ENCODE data around the gene PRR22.
"Not testable (repeated sequence)": the region's sequence is repeated elsewhere in the genome, so short reads cannot be mapped to it uniquely, and the experiment has no call there.

PRR22 gene

GRCh38 chr19:5751709-5752108 is 32.8 kb downstream of the PRR22 start:
- no peaks in the 10 kb centered on the region for H3K79me2 ChIP-seq (ENCODE audit: low read length)
- H3K9me2 ChIP-seq (replicated peaks; ENCODE audit: insufficient read depth, low read length) = no peaks in the 10 kb centered on the region
- no peak overlapping the region for H3K9ac ChIP-seq (ENCODE audit: low read length)
- no peak for DNase-seq
- no peak overlapping the region for H3K4me3 ChIP-seq (ENCODE audit: low read length)
- TF ChIP-seq CTCF (IDR thresholded peaks at IDR 0.05; ENCODE audit: low read length) = no peak
- TF ChIP-seq EZH2phosphoT487 (IDR thresholded peaks at IDR 0.05; ENCODE audit: low read length) = no peak; the same call in 1 of the 2 replicates
- no peak for TF ChIP-seq EZH2 (optimal IDR thresholded peaks at IDR 0.05; ENCODE audit: low read depth, low read length)
- no peaks in the 10 kb centered on the region for H3K9me3 ChIP-seq (replicated peaks; ENCODE audit: insufficient read depth, low read length)
- no peak overlapping the region for H3K27ac ChIP-seq (ENCODE audit: low read length)
- H3K4me1 ChIP-seq (ENCODE audit: low read length) = no peaks in the 10 kb centered on the region
- no peaks in the 10 kb centered on the region for H4K20me1 ChIP-seq (ENCODE audit: insufficient read depth, low read length)
- no peaks in the 10 kb centered on the region for H3K36me3 ChIP-seq (replicated peaks; ENCODE audit: insufficient read depth, low read length)
- no peak overlapping the region for H2AFZ ChIP-seq (ENCODE audit: low read length)
- H3F3A ChIP-seq (ENCODE audit: insufficient read depth, low read length) = no peaks in the 10 kb centered on the region
- H3K4me2 ChIP-seq (ENCODE audit: low read depth, low read length) = no peak overlapping the region
- H3K27me3 ChIP-seq (replicated peaks; ENCODE audit: insufficient read depth, low read length) = peaks cover 87% of the 10 kb centered on the region

DNA sequence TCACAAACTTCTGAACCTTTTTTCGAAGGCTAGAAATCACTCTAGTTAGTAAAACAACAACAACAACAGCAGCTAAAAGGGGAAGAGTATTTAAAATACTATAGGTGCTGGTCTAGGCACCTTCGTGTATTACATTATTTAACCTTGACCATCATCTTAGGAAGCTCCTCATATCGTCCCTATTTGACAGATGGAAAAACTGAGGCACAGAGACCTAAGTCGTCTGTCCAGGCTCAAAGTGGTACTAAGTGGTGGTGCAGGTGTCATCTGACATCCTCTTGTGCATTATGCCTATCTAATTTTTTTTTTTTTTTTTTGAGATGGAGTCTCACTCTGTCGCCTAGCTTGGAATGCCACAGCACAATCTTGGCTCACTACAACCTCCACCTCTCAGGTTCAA is 35.0 kb downstream of the PRR22 start:
- Histone ChIP-seq H4K20me1 (ENCODE audit: insufficient read depth, low read length) (no peaks in the 10 kb centered on the region), H3K9me3 (replicated peaks; ENCODE audit: insufficient read depth, low read length) (no peaks in the 10 kb centered on the region), H3K4me2 (ENCODE audit: low read depth, low read length) (no peak overlapping the region), H3F3A (ENCODE audit: insufficient read depth, low read length) (no peaks in the 10 kb centered on the region), H3K36me3 (replicated peaks; ENCODE audit: insufficient read depth, low read length) (no peaks in the 10 kb centered on the region), H3K9ac (ENCODE audit: low read length) (no peak overlapping the region), H3K9me2 (replicated peaks; ENCODE audit: insufficient read depth, low read length) (no peaks in the 10 kb centered on the region), H2AFZ (ENCODE audit: low read length) (no peak overlapping the region), H3K79me2 (ENCODE audit: low read length) (no peaks in the 10 kb centered on the region), H3K27ac (ENCODE audit: low read length) (no peak overlapping the region), H3K4me1 (ENCODE audit: low read length) (no peaks in the 10 kb centered on the region), H3K27me3 (replicated peaks; ENCODE audit: insufficient read depth, low read length) (peaks cover 95% of the 10 kb centered on the region), H3K4me3 (ENCODE audit: low read length) (no peak overlapping the region)
- TF ChIP-seq EZH2phosphoT487 (IDR thresholded peaks at IDR 0.05; ENCODE audit: low read length) (no peak), EZH2 (optimal IDR thresholded peaks at IDR 0.05; ENCODE audit: low read depth, low read length) (no peak), CTCF (IDR thresholded peaks at IDR 0.05; ENCODE audit: low read length) (no peak)
- DNase-seq = no peak

- not testable (repeated sequence) for H3K9me2 ChIP-seq (replicated peaks; ENCODE audit: insufficient read depth, low read length); H2AFZ ChIP-seq (ENCODE audit: low read length)
These were observed 35.6 kb downstream of the PRR22 start for GRCh38 chr19:5748920-5749319.

DNA sequence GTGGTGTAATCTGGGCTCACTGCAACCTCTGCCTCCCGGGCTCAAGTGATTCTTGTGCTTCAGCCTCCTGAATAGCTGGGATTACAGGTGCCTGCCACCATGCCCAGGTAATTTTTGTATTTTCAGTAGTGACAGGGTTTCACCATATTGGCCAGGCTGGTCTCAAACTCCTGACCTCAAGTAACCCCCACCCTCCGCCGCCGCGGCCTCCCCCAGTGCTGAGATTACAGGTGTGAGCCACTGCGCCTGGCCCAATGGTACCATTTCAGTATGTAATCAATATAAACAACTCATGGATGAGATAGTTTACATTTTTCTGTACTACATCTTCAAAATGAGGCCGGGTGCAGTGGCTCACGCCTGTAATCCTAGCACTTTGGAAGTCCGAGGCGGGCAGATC is 39.5 kb downstream of the PRR22 start:
- peaks cover 91% of the 10 kb centered on the region for H3K27me3 ChIP-seq (replicated peaks; ENCODE audit: insufficient read depth, low read length)
- not testable (repeated sequence) for H3K4me1 ChIP-seq (ENCODE audit: low read length); H3K4me2 ChIP-seq (ENCODE audit: low read depth, low read length); H3K79me2 ChIP-seq (ENCODE audit: low read length); H3K4me3 ChIP-seq (ENCODE audit: low read length); DNase-seq; H3K36me3 ChIP-seq (replicated peaks; ENCODE audit: insufficient read depth, low read length); H3K9me3 ChIP-seq (replicated peaks; ENCODE audit: insufficient read depth, low read length); H3K9me2 ChIP-seq (replicated peaks; ENCODE audit: insufficient read depth, low read length); H4K20me1 ChIP-seq (ENCODE audit: insufficient read depth, low read length); H2AFZ ChIP-seq (ENCODE audit: low read length); H3K9ac ChIP-seq (ENCODE audit: low read length); H3F3A ChIP-seq (ENCODE audit: insufficient read depth, low read length); H3K27ac ChIP-seq (ENCODE audit: low read length)

More at GRCh38 chr19:5748920-5749319, 35.6 kb downstream of the PRR22 start:
- not testable (repeated sequence) for H3K4me2 ChIP-seq (ENCODE audit: low read depth, low read length); H4K20me1 ChIP-seq (ENCODE audit: insufficient read depth, low read length); DNase-seq; H3K9ac ChIP-seq (ENCODE audit: low read length); H3K4me1 ChIP-seq (ENCODE audit: low read length); H3K36me3 ChIP-seq (replicated peaks; ENCODE audit: insufficient read depth, low read length); H3K9me3 ChIP-seq (replicated peaks; ENCODE audit: insufficient read depth, low read length); H3K79me2 ChIP-seq (ENCODE audit: low read length); H3K27ac ChIP-seq (ENCODE audit: low read length); H3F3A ChIP-seq (ENCODE audit: insufficient read depth, low read length); H3K4me3 ChIP-seq (ENCODE audit: low read length)
- peaks cover 95% of the 10 kb centered on the region for H3K27me3 ChIP-seq (replicated peaks; ENCODE audit: insufficient read depth, low read length)
